Stomach (tissue), 9 donors: ENCODE measurements around the gene SYT5. TPM values are rescaled to one million over a fixed set of nuclear protein-coding genes. Genes with fewer than 3 reads are reported as not detected.
A peak's percentile ranks its signal among the peaks of the same experiment; 100 is the strongest.

Experiments used
- DNase-seq, 2 donors: peaks; one replicate each; pipeline versions ENCODE4 v3.0.0 to v3.0.0-alpha.2; 2013 to 2019
- H3K27ac ChIP-seq, 5 donors: fragments of 200-600 bp in 4 of 5; sonication (generic) in 4 of 5; one replicate each; pipeline ENCODE4 v1.5.1; 2013 to 2019; ENCODE audit warnings: mild to moderate bottlenecking in 1 of 5, moderate library complexity in 1 of 5
- H3K27me3 ChIP-seq, 3 donors: fragments of 200-600 bp; sonication (generic); one replicate each; pipeline ENCODE4 v1.5.1; 2017 to 2019; ENCODE audit warnings: mixed run types in 1 of 3
- H3K36me3 ChIP-seq, 4 donors: fragments of 200-600 bp; sonication (generic); 1 replicate in 3 of 4; 2 replicates in 1 of 4; pipeline ENCODE4 v1.5.1; 2016 to 2019
- H3K4me1 ChIP-seq, 4 donors: fragments of 200-600 bp; sonication (generic); one replicate each; pipeline ENCODE4 v1.5.1; 2016 to 2019
- H3K4me3 ChIP-seq, 4 donors: fragments of 200-600 bp; sonication (generic) in 3 of 4; one replicate each; pipeline ENCODE4 v1.5.1; 2016 to 2019; ENCODE audit warnings: mild to moderate bottlenecking in 1 of 4
- H3K9me3 ChIP-seq, 4 donors: fragments of 200-600 bp; sonication (generic); one replicate each; pipeline ENCODE4 v1.5.1; 2016 to 2019
- EP300 ChIP-seq: sonication (generic); formaldehyde crosslinking; IDR thresholded peaks from one replicate; pipeline ENCODE4 v1.6.1; 2017; ENCODE audit warnings: antibody characterized with exemption
- POLR2A ChIP-seq, 4 donors: fragments of 450-650 bp; IDR thresholded peaks; one replicate each; pipeline ENCODE4 v1.6.1; 2016; ENCODE audit warnings: antibody characterized with exemption in 4 of 4, control low read depth in 2 of 4, mild to moderate bottlenecking in 1 of 4, moderate library complexity in 1 of 4
- POLR2AphosphoS5 ChIP-seq, 3 donors: sonication (generic); formaldehyde crosslinking; IDR thresholded peaks; one replicate each; pipeline ENCODE4 v1.6.1; 2016; ENCODE audit warnings: antibody characterized with exemption in 3 of 3
- WGBS, 5 donors: extraction: QIAGEN DNeasy Blood & Tissue Kit in 3 of 5; methylation state at CpG; one replicate each; pipeline versions ENCODE4 v1.1.5 to v1.1.7; 2013 to 2018; 5-methylcytosine and 5-hydroxymethylcytosine counted together
- intact Hi-C: fragments of 100-400 bp; cut with DNase I; formaldehyde crosslinking; loops from one replicate; pipeline ENCODE4 v1.15.1; 2023; ENCODE audit warnings: low total_unique reads
- polyA plus RNA-seq, 3 donors: library from polyadenylated mRNA; stranded (reverse); fragments of 200-250 nt; gene quantifications; one replicate each; pipeline ENCODE4 v1.2.3, GENCODE V29; 2013
- total RNA-seq, 5 donors: library from RNA; depleted of rRNA; stranded (reverse); fragments of >200 nt; gene quantifications; one replicate each; pipeline versions ENCODE4 v1.1.0 to v1.2.3, GENCODE V29; 2014 to 2016
- TF ChIP-seq, protein P1 (sequence below), 7 experiments: fragments of 450-650 bp in 4 of 7; fragments of 200-600 bp in 3 of 7; sonication (generic) in 3 of 7; IDR thresholded peaks; one replicate each; pipeline ENCODE4 v1.5.1; 2016 to 2019; ENCODE audit warnings: antibody characterized with exemption in 7 of 7, control low read depth in 2 of 7, mild to moderate bottlenecking in 1 of 7
- donor health status: healthy with polysubstance abuse.
- donor health status: Bipolar disorder and iron deficiency.
- donor health status: healthy.

The SYT5 gene
- total and polyA plus RNA-seq, 8 donors = 0.20 to 2.8 (median 1.8) TPM; not detected in 4

GRCh38 chr19:55193481-55193880 lies 13.4 kb upstream of the SYT5 start:
- no peaks in the 10 kb centered on the region for H3K9me3 ChIP-seq
- H3K36me3 ChIP-seq = peaks cover 0 to 60% (median 23%) of the 10 kb centered on the region in 4 donors
- 73 to 86% (median 83%) methylated on average over 12 of the region's 12 CpGs for WGBS, 5 donors
- DNase-seq = no peak
- no peak overlapping the region for H3K4me3 ChIP-seq
- H3K27ac ChIP-seq = no peak overlapping the region
- intact Hi-C loops = no loop called here
- TF ChIP-seq, protein P1, sequence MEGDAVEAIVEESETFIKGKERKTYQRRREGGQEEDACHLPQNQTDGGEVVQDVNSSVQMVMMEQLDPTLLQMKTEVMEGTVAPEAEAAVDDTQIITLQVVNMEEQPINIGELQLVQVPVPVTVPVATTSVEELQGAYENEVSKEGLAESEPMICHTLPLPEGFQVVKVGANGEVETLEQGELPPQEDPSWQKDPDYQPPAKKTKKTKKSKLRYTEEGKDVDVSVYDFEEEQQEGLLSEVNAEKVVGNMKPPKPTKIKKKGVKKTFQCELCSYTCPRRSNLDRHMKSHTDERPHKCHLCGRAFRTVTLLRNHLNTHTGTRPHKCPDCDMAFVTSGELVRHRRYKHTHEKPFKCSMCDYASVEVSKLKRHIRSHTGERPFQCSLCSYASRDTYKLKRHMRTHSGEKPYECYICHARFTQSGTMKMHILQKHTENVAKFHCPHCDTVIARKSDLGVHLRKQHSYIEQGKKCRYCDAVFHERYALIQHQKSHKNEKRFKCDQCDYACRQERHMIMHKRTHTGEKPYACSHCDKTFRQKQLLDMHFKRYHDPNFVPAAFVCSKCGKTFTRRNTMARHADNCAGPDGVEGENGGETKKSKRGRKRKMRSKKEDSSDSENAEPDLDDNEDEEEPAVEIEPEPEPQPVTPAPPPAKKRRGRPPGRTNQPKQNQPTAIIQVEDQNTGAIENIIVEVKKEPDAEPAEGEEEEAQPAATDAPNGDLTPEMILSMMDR (IDR thresholded peaks at IDR 0.05) = no peak
- no peak for TF ChIP-seq POLR2AphosphoS5 (IDR thresholded peaks at IDR 0.05)
- no peak for TF ChIP-seq EP300
- no peak for TF ChIP-seq POLR2A (IDR thresholded peaks at IDR 0.05)
- no peaks in the 10 kb centered on the region for H3K4me1 ChIP-seq
- peaks cover 0 to 50% (median 0%) of the 10 kb centered on the region in 3 donors for H3K27me3 ChIP-seq

DNA sequence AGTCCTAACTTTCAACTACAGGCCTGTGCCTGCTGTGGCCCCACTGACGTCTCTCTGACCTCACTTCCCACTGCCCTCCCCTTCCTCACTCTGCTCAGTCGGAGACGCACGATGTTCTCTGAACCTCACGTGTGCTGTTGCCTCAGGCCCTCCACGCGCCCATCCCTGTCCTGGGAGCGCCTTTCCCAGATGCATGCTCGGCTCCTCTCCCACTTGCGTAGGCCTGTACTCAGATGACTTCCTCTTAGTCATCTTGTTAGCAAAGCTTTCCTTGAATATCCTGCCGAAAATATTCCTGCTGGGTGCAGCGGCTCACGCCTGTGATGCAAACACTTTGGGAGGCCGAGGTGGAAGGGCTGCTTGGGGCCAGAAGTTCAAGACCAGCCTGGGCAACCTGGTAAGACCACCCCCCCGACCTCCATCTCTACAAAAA lies 9.3 kb upstream of the SYT5 start:
- H3K36me3 ChIP-seq = peaks cover 0 to 31% (median 12%) of the 10 kb centered on the region in 4 donors
- H3K4me1 ChIP-seq = no peaks in the 10 kb centered on the region
- no peaks in the 10 kb centered on the region for H3K9me3 ChIP-seq
- H3K4me3 ChIP-seq = no peak overlapping the region
- H3K27me3 ChIP-seq = peaks cover 0 to 63% (median 0%) of the 10 kb centered on the region in 3 donors
- TF ChIP-seq POLR2A (IDR thresholded peaks at IDR 0.05) = no peak
- TF ChIP-seq EP300 = no peak
- TF ChIP-seq POLR2AphosphoS5 (IDR thresholded peaks at IDR 0.05) = peak in 1 of 3 donors; percentile 18
- intact Hi-C loops = no loop called here
- no peak for DNase-seq
- 66 to 74% (median 69%) methylated on average over 15 of the region's 15 CpGs for WGBS, 5 donors
- H3K27ac ChIP-seq = peak overlapping the region in 1 of 5 donors; percentile 43

DNA sequence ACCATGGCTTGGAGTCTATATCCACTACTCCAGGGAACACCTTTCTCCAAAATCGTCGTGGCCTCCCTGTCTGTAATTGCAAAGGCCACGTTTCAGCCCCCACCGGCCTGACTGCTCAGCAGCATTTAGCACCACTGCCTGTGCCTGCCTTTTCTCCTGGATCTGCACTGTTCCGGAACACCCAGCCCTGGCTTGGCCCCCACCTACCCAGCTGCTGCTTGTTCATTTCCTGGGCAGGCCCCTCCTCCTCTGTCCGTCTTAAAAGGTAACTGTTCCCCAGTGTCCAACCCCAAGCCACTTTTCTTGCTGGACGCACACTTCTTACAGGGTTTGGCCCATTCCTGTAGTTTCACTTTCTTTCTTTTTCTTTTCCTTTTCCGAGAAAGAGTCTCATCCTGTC lies 8.5 kb upstream of the SYT5 start:
- H3K36me3 ChIP-seq = peaks cover 0 to 25% (median 10%) of the 10 kb centered on the region in 4 donors
- no peaks in the 10 kb centered on the region for H3K4me1 ChIP-seq
- H3K4me3 ChIP-seq = no peak overlapping the region
- H3K9me3 ChIP-seq = no peaks in the 10 kb centered on the region
- DNase-seq = no peak
- 50 to 68% (median 55%) methylated on average over 8 of the region's 8 CpGs for WGBS, 5 donors
- intact Hi-C loops = no loop called here
- H3K27ac ChIP-seq = peak overlapping the region in 1 of 5 donors; percentile 43
- peaks cover 0 to 61% (median 0%) of the 10 kb centered on the region in 3 donors for H3K27me3 ChIP-seq
- TF ChIP-seq, protein P1 (IDR thresholded peaks at IDR 0.05) = no peak
- TF ChIP-seq POLR2A (IDR thresholded peaks at IDR 0.05) (no peak), POLR2AphosphoS5 (IDR thresholded peaks at IDR 0.05) (no peak), EP300 (no peak)

DNA sequence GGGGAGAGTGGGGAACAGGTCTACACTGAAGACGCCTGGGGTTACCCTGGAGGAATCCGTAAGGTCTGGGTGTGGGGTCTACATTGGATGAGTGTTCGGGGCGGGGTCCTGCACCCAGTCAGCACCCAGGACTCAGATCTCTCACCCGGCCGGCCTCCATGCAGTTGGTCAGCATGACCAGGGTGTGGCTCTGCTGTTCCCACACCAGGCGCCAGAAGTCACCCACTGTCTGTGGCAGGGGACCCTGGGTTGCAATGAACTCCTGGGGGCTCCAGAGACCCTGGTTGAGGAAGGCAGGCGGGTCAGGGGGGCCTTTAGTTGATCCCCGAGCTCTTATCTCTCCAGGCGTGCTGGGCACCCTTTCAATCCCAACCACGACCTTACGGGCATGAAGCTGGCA lies 6.0 kb upstream of the SYT5 start:
- Histone ChIP-seq H3K27ac (no peak overlapping the region), H3K9me3 (no peaks in the 10 kb centered on the region), H3K4me3 (no peak overlapping the region), H3K36me3 (peaks cover 0 to 19% (median 8%) of the 10 kb centered on the region in 4 donors), H3K4me1 (no peaks in the 10 kb centered on the region), H3K27me3 (peaks cover 4 to 63% (median 7%) of the 10 kb centered on the region in 3 donors)
- TF ChIP-seq POLR2AphosphoS5 (IDR thresholded peaks at IDR 0.05) (no peak), POLR2A (IDR thresholded peaks at IDR 0.05) (no peak)
- TF ChIP-seq, protein P1 (IDR thresholded peaks at IDR 0.05) = no peak
- DNase-seq = no peak
- WGBS, 5 donors = 66 to 82% (median 73%) methylated on average over 10 to 12 of the region's 12 CpGs
- intact Hi-C loops = no loop called here

GRCh38 chr19:55181740-55182139 lies 1.7 kb upstream of the SYT5 start:
- no peak overlapping the region for H3K27ac ChIP-seq
- DNase-seq = no peak
- H3K4me3 ChIP-seq = no peak overlapping the region
- no peak for TF ChIP-seq EP300
- no peak for TF ChIP-seq POLR2AphosphoS5 (IDR thresholded peaks at IDR 0.05)
- TF ChIP-seq, protein P1 (IDR thresholded peaks at IDR 0.05) = no peak
- no peak for TF ChIP-seq POLR2A (IDR thresholded peaks at IDR 0.05)
- peaks cover 0 to 19% (median 8%) of the 10 kb centered on the region in 4 donors for H3K36me3 ChIP-seq
- peaks cover 9 to 19% (median 18%) of the 10 kb centered on the region in 4 donors for H3K4me1 ChIP-seq
- intact Hi-C loops = no loop called here
- no peaks in the 10 kb centered on the region for H3K9me3 ChIP-seq
- WGBS, 5 donors = 69 to 86% (median 80%) methylated on average over 13 to 20 of the region's 20 CpGs
- H3K27me3 ChIP-seq = peaks cover 18 to 99% (median 50%) of the 10 kb centered on the region in 3 donors
